ENCODE data around the gene MCTP1. TPM values are rescaled to one million over a fixed set of nuclear protein-coding genes. Genes with fewer than 3 reads are reported as not detected.
A peak's percentile ranks its signal among the peaks of the same experiment; 100 is the strongest.

The MCTP1 gene
- total RNA-seq, 4 donors from 2014 or later = 5.7 to 33.5 (median 17.4) TPM

DNA sequence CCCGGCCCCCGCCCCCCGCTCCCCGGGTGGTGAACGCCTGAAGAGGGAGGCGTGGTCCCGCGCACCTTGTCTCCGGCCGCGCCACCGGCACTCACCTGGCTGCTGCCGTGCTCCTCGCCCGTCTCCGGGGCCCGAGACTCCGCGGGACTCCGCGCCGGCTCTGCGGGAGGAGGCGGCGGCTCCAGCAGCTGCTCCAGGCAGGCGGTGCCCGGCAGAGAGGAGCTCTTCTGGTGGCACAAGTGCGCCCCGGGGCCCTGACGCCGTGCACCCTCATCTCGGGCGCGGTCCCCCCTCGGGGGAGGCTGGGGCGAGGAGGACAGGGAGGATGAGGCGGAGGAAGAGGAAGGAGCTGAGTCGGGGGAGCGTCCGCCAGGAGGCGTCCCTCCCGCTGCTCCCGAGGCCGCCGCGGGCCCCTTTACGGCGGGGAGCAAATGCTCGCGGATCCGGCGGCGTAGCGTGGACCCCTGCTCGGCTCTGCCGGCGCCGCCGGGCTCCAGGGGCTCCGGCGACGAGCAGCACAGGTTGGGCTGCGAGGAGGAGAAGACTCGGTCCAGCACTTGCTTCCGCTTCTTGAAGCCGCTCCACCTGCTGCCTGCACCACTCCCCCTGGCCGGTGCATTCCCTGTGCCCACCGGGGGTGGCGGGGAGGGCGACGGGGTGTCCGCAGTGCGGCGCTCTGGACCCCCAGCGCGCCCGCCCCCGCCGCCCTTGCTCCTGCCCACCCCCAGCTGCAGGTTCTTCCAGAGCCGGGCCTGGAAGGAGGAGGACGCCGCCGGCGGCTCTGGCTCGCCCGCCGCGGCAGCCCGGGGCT is 928 bp downstream of the MCTP1 start:
- intact Hi-C loops (cut with DNase I) = no loop called here
- 0% methylated on average over 5 to 25 of the region's 89 CpGs for WGBS, 2 donors
- Histone ChIP-seq H3K36me3 (no peaks in the 10 kb centered on the region), H3K4me1 (peaks cover 4 to 18% of the 10 kb centered on the region in 2 donors), H3K27ac (peak overlapping the region in 1 of 3 donors; percentile 22), H3K9me3 (no peaks in the 10 kb centered on the region), H3K4me3 (replicated peaks in 1 of 3) (peak overlapping the region; percentile 21 to 55 (median 46)), H3K27me3 (no peaks in the 10 kb centered on the region)
- TF ChIP-seq, protein P1, sequence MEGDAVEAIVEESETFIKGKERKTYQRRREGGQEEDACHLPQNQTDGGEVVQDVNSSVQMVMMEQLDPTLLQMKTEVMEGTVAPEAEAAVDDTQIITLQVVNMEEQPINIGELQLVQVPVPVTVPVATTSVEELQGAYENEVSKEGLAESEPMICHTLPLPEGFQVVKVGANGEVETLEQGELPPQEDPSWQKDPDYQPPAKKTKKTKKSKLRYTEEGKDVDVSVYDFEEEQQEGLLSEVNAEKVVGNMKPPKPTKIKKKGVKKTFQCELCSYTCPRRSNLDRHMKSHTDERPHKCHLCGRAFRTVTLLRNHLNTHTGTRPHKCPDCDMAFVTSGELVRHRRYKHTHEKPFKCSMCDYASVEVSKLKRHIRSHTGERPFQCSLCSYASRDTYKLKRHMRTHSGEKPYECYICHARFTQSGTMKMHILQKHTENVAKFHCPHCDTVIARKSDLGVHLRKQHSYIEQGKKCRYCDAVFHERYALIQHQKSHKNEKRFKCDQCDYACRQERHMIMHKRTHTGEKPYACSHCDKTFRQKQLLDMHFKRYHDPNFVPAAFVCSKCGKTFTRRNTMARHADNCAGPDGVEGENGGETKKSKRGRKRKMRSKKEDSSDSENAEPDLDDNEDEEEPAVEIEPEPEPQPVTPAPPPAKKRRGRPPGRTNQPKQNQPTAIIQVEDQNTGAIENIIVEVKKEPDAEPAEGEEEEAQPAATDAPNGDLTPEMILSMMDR (IDR thresholded peaks at IDR 0.05) = peak in 2 of 6 experiments; percentile 32 to 36
- TF ChIP-seq POLR2A (IDR thresholded peaks at IDR 0.05) = no peak
- peak; percentile 68 to 84 for DNase-seq

DNA sequence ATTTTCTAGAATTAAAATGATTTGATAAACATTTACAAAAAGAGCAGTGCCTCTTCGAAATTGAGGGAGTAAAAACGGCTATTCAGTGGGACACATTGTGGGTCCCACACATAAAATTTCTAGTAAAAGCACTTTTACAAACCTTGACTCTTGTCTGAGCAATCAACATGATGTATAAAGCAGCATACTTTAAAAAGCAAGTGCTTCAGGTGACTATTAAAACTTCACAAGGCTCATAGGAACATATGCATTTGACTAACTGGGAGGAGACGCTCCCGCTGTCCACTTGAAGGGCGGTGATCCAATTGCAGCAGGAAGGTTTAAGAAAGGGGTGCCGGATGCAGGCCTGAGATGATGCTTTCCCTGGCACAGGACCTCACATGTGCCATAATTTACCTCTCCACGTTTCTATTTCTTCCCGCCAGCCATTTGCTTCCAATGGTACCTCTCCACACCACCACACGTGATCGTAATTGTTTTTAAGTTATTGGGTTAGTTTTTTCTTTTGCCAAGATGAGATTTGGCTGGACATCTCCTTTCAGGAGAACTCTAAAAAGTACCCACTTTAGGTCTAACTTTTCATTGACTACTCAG is 1.8 kb downstream of the MCTP1 start:
- Histone ChIP-seq H3K4me1 (peaks cover 4 to 18% of the 10 kb centered on the region in 2 donors), H3K27me3 (no peaks in the 10 kb centered on the region)
- intact Hi-C loops (cut with DNase I) = no loop called here

DNA sequence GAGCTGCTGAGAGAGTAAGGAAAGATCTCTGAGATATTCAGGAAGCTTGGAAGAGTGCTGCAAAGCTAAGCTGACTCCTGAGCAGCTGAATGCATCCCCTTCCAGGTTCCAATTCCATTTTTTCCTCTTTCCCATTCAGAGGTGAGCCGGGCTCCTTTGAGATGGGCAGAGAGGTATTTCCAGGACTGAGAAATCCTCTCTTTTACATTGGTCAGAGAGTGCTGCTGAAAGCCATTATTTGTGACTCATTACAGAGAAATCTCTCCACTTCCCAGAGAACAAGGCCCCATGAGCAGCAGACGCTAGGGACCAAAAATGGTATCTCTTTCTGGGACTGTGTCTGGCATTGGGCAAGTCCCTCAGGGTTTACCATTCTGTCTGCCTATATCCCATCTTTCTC is 3.7 kb downstream of the MCTP1 start:
- intact Hi-C loops (cut with DNase I) = no loop called here
- WGBS, 2 donors = 76 to 79% methylated on average over 2 of the region's 2 CpGs
- Histone ChIP-seq H3K27ac (no peak overlapping the region), H3K27me3 (no peaks in the 10 kb centered on the region), H3K9me3 (no peaks in the 10 kb centered on the region), H3K4me1 (peaks cover 4 to 18% of the 10 kb centered on the region in 2 donors), H3K36me3 (no peaks in the 10 kb centered on the region), H3K4me3 (replicated peaks in 1 of 3) (no peak overlapping the region)
- no peak for DNase-seq
- TF ChIP-seq, protein P1 (IDR thresholded peaks at IDR 0.05) = no peak
- TF ChIP-seq POLR2A (IDR thresholded peaks at IDR 0.05) = no peak

More for the DNA sequence above, 1.8 kb downstream of the MCTP1 start:
- Histone ChIP-seq H3K27ac (no peak overlapping the region), H3K4me3 (replicated peaks in 1 of 3) (peak overlapping the region in 1 of 3 donors; percentile 55), H3K9me3 (no peaks in the 10 kb centered on the region), H3K36me3 (no peaks in the 10 kb centered on the region)
- TF ChIP-seq, protein P1 (IDR thresholded peaks at IDR 0.05) = no peak
- WGBS, 2 donors = 22 to 23% methylated on average over 10 of the region's 10 CpGs
- peak in 1 of 2 donors; percentile 6 for DNase-seq

DNA sequence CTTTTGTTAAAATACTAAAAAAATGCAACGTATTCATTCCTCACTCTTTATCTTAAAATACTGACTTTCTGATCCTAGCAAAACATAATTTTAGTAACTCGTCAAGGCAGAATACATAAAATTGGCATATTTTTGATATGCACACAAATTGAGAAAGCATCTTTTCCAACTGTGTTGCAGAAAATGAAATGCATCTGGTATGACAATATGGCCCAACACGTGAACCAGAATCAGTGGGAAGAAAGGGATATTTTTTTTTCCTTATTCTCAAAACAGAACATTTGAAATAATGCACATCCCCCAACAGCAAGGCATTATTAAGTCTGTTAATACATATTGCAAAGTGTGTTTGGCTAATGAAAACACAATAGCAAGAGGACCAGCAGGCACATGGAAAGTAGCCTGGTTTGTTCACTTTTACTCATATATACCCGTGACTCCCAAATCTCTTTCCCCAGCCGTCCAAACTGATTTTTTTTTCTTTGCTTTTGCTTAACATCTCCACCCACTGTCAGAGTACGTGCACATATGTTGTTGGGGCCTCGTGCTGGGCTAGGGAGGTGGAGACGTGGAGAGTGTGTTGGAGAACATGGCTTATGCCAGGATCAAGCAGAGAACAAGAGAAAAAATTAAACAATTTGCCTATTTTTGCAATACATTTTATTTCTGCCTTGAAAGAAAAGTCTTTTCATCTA is 4.3 kb downstream of the MCTP1 start:
- Histone ChIP-seq H3K27me3 (no peaks in the 10 kb centered on the region), H3K27ac (no peak overlapping the region), H3K36me3 (no peaks in the 10 kb centered on the region), H3K4me1 (peaks cover 4 to 18% of the 10 kb centered on the region in 2 donors), H3K9me3 (no peaks in the 10 kb centered on the region), H3K4me3 (replicated peaks in 1 of 3) (no peak overlapping the region)
- TF ChIP-seq POLR2A (IDR thresholded peaks at IDR 0.05) = no peak
- TF ChIP-seq, protein P1 (IDR thresholded peaks at IDR 0.05) = no peak
- intact Hi-C loops (cut with DNase I) = no loop called here
- 72 to 85% methylated on average over 8 of the region's 8 CpGs for WGBS, 2 donors
- DNase-seq = no peak
